ENCODE results near the gene FIBCD1.

DNA sequence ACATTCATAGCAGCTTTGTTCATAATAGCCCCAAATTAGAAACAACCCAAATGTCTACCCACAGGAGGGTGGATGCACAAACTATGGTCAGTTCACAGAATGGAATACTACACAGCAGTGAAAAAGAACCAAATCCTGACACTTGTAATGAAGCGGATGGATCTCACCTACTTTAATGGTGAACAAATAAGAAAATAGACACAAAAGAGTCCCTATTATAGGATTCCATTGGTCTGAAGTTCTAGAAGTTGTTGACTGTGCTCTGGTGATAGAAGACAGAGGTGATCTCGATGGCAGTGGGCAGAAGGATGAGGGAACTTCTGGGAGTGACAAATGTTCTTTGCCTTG lies 49.3 kb upstream of the FIBCD1 start:
- TF ChIP-seq POLR2A (IDR thresholded peaks at IDR 0.05) = no peak
- TF ChIP-seq, protein P1, sequence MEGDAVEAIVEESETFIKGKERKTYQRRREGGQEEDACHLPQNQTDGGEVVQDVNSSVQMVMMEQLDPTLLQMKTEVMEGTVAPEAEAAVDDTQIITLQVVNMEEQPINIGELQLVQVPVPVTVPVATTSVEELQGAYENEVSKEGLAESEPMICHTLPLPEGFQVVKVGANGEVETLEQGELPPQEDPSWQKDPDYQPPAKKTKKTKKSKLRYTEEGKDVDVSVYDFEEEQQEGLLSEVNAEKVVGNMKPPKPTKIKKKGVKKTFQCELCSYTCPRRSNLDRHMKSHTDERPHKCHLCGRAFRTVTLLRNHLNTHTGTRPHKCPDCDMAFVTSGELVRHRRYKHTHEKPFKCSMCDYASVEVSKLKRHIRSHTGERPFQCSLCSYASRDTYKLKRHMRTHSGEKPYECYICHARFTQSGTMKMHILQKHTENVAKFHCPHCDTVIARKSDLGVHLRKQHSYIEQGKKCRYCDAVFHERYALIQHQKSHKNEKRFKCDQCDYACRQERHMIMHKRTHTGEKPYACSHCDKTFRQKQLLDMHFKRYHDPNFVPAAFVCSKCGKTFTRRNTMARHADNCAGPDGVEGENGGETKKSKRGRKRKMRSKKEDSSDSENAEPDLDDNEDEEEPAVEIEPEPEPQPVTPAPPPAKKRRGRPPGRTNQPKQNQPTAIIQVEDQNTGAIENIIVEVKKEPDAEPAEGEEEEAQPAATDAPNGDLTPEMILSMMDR (IDR thresholded peaks at IDR 0.05) = no peak
